LHCN-M2 (cell line): ENCODE results near the gene DPF3. TPM values are rescaled to one million over a fixed set of nuclear protein-coding genes. Genes with fewer than 3 reads are reported as not detected.

Source experiments
- DNase-seq: peaks from one replicate; pipeline ENCODE4 v3.0.0-alpha.2; 2012; ENCODE audit warnings: low read depth
- total RNA-seq: library from RNA; depleted of rRNA; stranded (reverse); fragments of >200 nt; gene quantifications from 2 replicates; pipeline ENCODE4 v1.2.3, GENCODE V29; 2014

Gene DPF3
- total RNA-seq, 1 experiment from 2014 or later, result 9.5 TPM

- no peak for DNase-seq
Measured at GRCh38 chr14:72646861-72647528, 246.9 kb downstream of the DPF3 start.

- no peak for DNase-seq
Measured at GRCh38 chr14:72645706-72646105, 248.2 kb downstream of the DPF3 start.

- peak; percentile 54 for DNase-seq
Measured at GRCh38 chr14:72644758-72645489, 249.0 kb downstream of the DPF3 start.

GRCh38 chr14:72644038-72644437, 249.9 kb downstream of the DPF3 start:
- DNase-seq, result no peak

GRCh38 chr14:72643317-72643801, 250.5 kb downstream of the DPF3 start:
- peak; percentile 99 for DNase-seq

- no peak for DNase-seq
Measured at GRCh38 chr14:72640911-72641485, 252.9 kb downstream of the DPF3 start.

GRCh38 chr14:72638021-72638420, 255.9 kb downstream of the DPF3 start:
- DNase-seq, result peak; percentile 99

GRCh38 chr14:72636871-72637270, 257.0 kb downstream of the DPF3 start:
- DNase-seq, result no peak

GRCh38 chr14:72636094-72636493, 257.8 kb downstream of the DPF3 start:
- DNase-seq, result no peak

- peak; percentile 73 for DNase-seq
Measured at GRCh38 chr14:72634691-72635616, 258.9 kb downstream of the DPF3 start.

- peak; percentile 49 for DNase-seq
Measured at GRCh38 chr14:72633551-72633950, 260.4 kb downstream of the DPF3 start.

GRCh38 chr14:72632727-72633126, 261.2 kb downstream of the DPF3 start:
- no peak for DNase-seq

GRCh38 chr14:72631401-72631800, 262.5 kb downstream of the DPF3 start:
- DNase-seq, result no peak

- no peak for DNase-seq
Measured at GRCh38 chr14:72630374-72630773, 263.5 kb downstream of the DPF3 start.

- no peak for DNase-seq
Measured at GRCh38 chr14:72629534-72629933, 264.4 kb downstream of the DPF3 start.

- DNase-seq, result no peak
Measured at GRCh38 chr14:72625689-72626088, 268.2 kb downstream of the DPF3 start.

- no peak for DNase-seq
Measured at GRCh38 chr14:72621387-72622065, 272.4 kb downstream of the DPF3 start.

GRCh38 chr14:72619881-72620280, 274.0 kb downstream of the DPF3 start:
- no peak for DNase-seq

- peak; percentile 67 for DNase-seq
Measured at GRCh38 chr14:72619111-72619571, 274.8 kb downstream of the DPF3 start.

- no peak for DNase-seq
Measured at GRCh38 chr14:72618424-72618823, 275.5 kb downstream of the DPF3 start.
